ENCODE measurements around the gene CRACDL.
"Not testable (repeated sequence)": the region's sequence is repeated elsewhere in the genome, so short reads cannot be mapped to it uniquely, and the experiment has no call there.

The CRACDL gene

GRCh38 chr2:98771721-98772524 is 164.1 kb downstream of the CRACDL start:
- no peak for DNase-seq

DNA sequence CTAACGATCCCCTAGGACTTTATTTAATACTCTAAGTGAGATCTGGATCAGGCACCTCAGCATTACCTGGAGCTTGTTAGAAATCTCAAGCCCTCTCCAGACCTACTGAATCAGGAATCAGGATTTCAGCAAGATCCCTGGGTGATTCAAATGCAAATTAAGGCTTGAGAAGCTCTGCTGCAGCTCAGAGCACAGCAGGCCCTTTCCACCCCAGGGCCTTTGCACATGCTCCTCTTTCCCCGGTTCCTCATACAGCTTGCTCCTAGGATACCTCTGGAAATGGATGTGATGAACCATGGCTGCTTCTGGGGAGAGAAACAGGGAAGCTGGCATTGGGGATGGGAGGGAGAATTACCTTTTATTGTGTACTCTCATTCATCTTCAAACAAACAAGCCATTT is 164.8 kb downstream of the CRACDL start:
- DNase-seq: no peak

GRCh38 chr2:98769784-98770183 is 166.2 kb downstream of the CRACDL start:
- DNase-seq: no peak

GRCh38 chr2:98769114-98769476 is 166.9 kb downstream of the CRACDL start:
- no peak for DNase-seq

DNA sequence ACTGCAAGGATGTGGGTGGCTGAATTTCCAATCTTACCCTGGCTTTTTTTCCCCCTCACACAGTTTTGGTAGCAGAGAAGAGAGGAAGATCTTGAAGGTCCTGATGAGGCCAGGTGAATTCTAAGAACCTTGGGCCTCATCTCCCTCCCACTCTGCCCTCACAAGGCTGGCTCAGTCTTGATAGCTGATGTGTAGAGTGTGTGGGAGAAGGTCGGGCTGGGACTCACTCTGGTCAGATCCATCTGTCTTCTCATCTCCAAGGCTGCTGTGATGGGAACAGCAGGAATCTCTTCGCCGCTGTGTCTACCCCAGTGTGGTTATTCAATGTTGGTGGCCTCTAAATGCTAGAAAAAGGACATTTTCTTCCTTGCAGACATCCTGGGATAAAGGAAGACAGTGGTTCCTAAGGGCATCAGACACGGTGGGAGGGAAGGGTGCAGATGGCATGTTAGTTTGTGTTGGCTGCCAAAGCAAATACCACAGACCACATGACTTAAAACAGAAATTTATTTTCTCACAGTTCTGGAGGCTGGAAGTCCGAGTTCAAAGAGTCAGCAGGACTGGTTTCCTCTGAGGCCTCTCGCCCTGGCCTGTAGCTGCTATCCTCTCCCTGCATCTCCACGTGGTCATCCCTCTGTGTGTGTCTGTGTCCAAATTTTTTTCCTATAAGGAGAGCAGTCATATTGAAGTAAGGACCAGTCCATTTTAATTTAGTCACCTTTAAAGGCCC is 167.5 kb downstream of the CRACDL start:
- DNase-seq: peak; percentile 50

- no peak for DNase-seq
Measured at GRCh38 chr2:98764499-98764898, 171.5 kb downstream of the CRACDL start.

GRCh38 chr2:98763209-98763951 is 172.6 kb downstream of the CRACDL start:
- no peak for DNase-seq

- DNase-seq: no peak
Measured at GRCh38 chr2:98761909-98762308, 174.1 kb downstream of the CRACDL start.

GRCh38 chr2:98761267-98761781 is 174.7 kb downstream of the CRACDL start:
- no peak for DNase-seq

DNA sequence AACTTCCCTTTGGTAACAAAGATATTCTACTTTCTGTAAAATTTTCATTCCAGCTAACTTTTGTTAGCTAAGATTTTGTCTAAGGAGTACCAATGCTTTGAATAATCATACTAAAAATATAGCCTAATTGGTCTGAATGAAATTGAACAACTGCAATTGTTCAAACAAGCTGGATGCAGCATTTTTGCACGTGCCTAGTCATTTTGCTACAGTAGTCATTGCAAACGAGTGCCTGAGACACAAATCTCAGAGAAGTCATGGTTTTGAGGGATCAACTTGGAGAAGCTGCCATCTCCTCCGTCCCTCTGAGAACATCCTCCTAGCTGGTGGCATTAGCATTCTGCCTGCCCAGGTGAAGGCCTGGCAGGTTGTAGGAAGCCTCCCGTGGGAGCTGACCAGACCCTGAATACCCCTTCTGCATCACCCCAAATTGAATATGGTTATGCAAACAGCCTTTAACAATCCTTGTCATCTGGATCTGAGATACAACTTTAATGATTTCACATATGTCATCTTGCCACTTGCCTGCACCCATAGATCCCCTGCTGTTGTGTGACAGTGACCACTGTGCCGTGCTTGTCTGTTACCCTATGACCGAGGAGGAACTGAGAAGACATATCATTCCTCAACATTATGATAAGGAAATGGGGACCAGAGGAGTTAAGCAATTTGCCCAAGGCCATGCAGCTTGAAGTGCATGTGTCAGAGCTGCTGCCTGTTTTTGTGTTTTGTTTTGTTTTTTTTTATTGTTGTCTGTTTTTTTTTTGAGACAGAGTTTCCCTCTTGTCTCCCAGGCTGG is 176.0 kb downstream of the CRACDL start:
- no peak for DNase-seq

GRCh38 chr2:98759338-98759737 is 176.7 kb downstream of the CRACDL start:
- DNase-seq: no peak

GRCh38 chr2:98757904-98758421 is 178.1 kb downstream of the CRACDL start:
- DNase-seq: peak; percentile 29

- no peak for DNase-seq
Measured at GRCh38 chr2:98753801-98754200, 182.2 kb downstream of the CRACDL start.

DNA sequence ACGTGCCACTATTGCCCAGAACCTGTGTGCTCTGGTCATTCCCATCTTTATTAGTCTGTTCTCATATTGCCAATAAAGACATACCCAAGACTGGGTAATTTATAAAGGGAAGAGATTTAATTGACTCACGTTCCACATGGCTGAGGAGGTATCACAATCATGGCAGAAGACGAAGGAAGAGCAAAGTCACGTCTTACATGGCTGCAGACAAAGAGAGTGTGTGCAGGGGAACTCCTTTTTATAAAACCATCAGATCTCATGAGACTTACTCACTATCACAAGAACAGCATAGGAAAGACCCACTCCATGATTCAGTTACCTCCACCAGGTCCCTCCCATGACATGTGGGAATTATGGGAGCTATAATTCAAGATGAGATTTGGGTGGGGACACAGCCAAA is 183.3 kb downstream of the CRACDL start:
- not testable (repeated sequence) for DNase-seq

GRCh38 chr2:98751748-98752147 is 184.3 kb downstream of the CRACDL start:
- no peak for DNase-seq

- DNase-seq: no peak
Measured at GRCh38 chr2:98750593-98751282, 185.3 kb downstream of the CRACDL start.

DNA sequence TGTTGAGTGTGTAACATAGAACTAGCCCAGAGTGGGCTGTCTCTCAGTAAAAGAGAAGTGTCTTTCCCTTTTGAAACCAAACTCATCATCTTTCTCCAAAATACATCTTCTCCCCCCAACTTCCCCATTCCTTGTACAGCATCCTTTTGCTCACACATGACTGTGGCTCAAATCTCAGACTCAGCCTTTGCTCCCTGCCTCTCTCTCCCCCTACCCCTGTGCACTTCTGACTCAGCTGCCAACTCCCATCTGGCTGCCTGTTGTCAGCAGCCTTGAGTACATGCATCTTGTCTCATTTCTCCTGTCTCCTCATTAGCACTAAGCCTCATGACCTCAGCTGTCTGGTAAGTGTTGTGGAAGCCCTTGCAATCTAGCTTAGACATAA is 187.0 kb downstream of the CRACDL start:
- peak; percentile 23 for DNase-seq

DNA sequence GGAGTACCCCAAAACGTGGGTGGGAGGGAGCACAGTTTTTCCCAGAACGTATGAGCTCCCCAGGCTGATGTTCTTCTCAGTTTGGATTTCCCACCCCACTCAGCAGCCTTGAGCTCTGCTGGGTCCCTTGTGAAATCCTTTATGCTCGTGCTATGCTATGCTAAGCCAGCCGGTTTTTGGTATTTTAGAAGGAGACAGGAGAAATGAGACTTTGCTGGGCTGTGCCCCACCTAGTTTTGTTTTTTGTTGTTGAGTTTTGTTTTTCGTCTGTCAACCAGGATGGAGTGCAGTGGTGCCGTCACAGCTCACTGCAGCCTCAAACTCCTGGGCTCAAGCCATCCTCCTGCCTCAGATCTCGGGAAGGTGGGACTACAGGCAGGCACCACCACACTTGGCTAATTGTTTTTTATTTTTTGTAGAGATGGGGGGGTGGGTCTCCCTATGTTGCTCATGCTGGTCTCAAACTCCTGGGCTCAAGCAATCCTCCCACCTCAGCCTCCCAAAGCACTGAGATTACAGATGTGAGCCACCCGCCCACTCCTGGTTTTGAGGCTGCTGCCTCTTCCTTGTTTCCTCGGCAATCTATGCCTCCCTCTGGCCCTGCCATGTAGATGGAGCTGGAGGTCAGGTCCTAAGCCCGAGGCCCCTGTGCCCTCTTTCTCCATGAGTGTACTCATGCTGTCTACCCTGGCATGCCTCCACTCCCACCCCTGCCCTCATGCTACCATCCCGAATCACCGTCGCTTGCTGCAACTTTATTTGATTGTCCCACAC is 187.5 kb downstream of the CRACDL start:
- no peak for DNase-seq

DNA sequence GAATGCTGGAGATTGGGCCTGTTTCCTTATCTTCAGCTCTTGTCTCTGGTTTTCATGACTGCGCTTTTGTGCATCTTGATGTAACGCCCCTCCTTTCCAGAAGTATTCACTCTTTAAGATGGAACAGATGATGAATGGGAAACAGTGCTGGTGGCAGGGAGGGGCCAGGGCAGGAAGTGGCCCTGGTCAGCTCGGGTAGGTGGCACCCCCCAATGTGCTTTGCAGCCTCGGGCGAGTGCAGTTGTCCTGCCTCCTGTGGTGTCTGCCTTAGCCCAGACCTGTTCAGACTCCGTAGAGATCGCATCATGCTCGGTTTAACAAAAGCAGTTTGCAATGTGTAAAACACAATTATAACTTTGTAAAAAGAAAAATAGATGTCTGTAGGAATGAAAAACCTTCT is 188.1 kb downstream of the CRACDL start:
- DNase-seq: no peak

GRCh38 chr2:98746426-98746825 is 189.6 kb downstream of the CRACDL start:
- DNase-seq: no peak

- no peak for DNase-seq
Measured at GRCh38 chr2:98744595-98744994, 191.4 kb downstream of the CRACDL start.
